ENCODE results near the gene NKX1-1. TPM values are rescaled to one million over a fixed set of nuclear protein-coding genes. Genes with fewer than 3 reads are reported as not detected.

NKX1-1 gene
- total RNA-seq, 6 experiments from 2014 or later = not detected

DNA sequence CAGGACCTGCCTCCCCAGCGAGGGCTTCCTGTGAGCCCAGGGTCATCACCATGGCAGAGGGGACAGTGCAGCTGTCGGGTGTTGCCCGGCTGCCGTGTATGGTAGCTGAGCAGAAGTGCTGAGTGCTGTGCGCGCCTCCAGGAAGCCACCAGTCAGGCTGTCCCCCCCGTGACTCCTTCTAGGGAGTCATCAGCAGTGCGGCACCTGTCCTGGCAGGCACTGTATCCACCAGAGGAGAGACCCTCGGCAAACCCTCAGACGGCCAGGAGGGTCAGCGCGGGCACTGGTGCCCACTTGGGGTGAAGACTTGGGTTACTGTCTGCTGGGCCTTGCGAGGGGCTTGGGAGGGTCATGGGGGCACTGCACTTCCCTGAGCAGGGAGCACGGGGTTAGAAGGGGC, 50.9 kb downstream of the NKX1-1 start:
- no peaks in the 10 kb centered on the region for H3K9me3 ChIP-seq
- H3K4me3 ChIP-seq = no peak overlapping the region
- WGBS (ENCODE audit: insufficient coverage, low coverage, low lambda C conversion rate, missing lambda C conversion rate) = no CpG with 5 or more reads among the region's 14 CpGs
- DNase-seq (no peak), ATAC-seq (no peak)
- peaks cover 0 to 24% (median 3%) of the 10 kb centered on the region in 4 donors for H3K36me3 ChIP-seq
- no peaks in the 10 kb centered on the region for H3K4me1 ChIP-seq
- H3K27me3 ChIP-seq = no peaks in the 10 kb centered on the region
- H3K27ac ChIP-seq = no peak overlapping the region
- TF ChIP-seq, protein P1, sequence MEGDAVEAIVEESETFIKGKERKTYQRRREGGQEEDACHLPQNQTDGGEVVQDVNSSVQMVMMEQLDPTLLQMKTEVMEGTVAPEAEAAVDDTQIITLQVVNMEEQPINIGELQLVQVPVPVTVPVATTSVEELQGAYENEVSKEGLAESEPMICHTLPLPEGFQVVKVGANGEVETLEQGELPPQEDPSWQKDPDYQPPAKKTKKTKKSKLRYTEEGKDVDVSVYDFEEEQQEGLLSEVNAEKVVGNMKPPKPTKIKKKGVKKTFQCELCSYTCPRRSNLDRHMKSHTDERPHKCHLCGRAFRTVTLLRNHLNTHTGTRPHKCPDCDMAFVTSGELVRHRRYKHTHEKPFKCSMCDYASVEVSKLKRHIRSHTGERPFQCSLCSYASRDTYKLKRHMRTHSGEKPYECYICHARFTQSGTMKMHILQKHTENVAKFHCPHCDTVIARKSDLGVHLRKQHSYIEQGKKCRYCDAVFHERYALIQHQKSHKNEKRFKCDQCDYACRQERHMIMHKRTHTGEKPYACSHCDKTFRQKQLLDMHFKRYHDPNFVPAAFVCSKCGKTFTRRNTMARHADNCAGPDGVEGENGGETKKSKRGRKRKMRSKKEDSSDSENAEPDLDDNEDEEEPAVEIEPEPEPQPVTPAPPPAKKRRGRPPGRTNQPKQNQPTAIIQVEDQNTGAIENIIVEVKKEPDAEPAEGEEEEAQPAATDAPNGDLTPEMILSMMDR (IDR thresholded peaks at IDR 0.05) = no peak
- TF ChIP-seq POLR2A (IDR thresholded peaks at IDR 0.05) = no peak
- intact Hi-C loops (cut with DNase I) = loop anchor here (10.0 kb wide), 2 partner anchors 159 to 221 kb away; no protein-coding TSS in a partner anchor

- ATAC-seq = no peak
- Histone ChIP-seq H3K4me3 (no peak overlapping the region), H3K27ac (no peak overlapping the region), H3K36me3 (peaks cover 0 to 24% (median 3%) of the 10 kb centered on the region in 4 donors), H3K27me3 (no peaks in the 10 kb centered on the region), H3K9me3 (no peaks in the 10 kb centered on the region), H3K4me1 (no peaks in the 10 kb centered on the region)
- intact Hi-C loops (cut with DNase I) = loop anchor here (5.0 to 10.0 kb wide), 3 partner anchors 160 to 272 kb away; no protein-coding TSS in a partner anchor
- TF ChIP-seq POLR2A (IDR thresholded peaks at IDR 0.05) = no peak
- TF ChIP-seq, protein P1 (IDR thresholded peaks at IDR 0.05) = no peak
- no peak for DNase-seq
- WGBS (ENCODE audit: insufficient coverage, low coverage, low lambda C conversion rate, missing lambda C conversion rate) = 87% methylated on average over 6 of the region's 18 CpGs
Observed at GRCh38 chr4:1354983-1355275, 51.3 kb downstream of the NKX1-1 start.

GRCh38 chr4:1354136-1354982, 51.9 kb downstream of the NKX1-1 start:
- TF ChIP-seq POLR2A (IDR thresholded peaks at IDR 0.05) = no peak
- TF ChIP-seq, protein P1 (IDR thresholded peaks at IDR 0.05) = no peak
- intact Hi-C loops (cut with DNase I) = loop anchor here (5.0 to 10.0 kb wide), 3 partner anchors 160 to 273 kb away; no protein-coding TSS in a partner anchor
- H3K27ac ChIP-seq = no peak overlapping the region
- 90% methylated on average over 13 of the region's 36 CpGs for WGBS (ENCODE audit: insufficient coverage, low coverage, low lambda C conversion rate, missing lambda C conversion rate)
- peaks cover 0 to 24% (median 3%) of the 10 kb centered on the region in 4 donors for H3K36me3 ChIP-seq
- no peaks in the 10 kb centered on the region for H3K4me1 ChIP-seq
- H3K9me3 ChIP-seq = no peaks in the 10 kb centered on the region
- H3K4me3 ChIP-seq = no peak overlapping the region
- H3K27me3 ChIP-seq = no peaks in the 10 kb centered on the region
- DNase-seq (no peak), ATAC-seq (no peak)

DNA sequence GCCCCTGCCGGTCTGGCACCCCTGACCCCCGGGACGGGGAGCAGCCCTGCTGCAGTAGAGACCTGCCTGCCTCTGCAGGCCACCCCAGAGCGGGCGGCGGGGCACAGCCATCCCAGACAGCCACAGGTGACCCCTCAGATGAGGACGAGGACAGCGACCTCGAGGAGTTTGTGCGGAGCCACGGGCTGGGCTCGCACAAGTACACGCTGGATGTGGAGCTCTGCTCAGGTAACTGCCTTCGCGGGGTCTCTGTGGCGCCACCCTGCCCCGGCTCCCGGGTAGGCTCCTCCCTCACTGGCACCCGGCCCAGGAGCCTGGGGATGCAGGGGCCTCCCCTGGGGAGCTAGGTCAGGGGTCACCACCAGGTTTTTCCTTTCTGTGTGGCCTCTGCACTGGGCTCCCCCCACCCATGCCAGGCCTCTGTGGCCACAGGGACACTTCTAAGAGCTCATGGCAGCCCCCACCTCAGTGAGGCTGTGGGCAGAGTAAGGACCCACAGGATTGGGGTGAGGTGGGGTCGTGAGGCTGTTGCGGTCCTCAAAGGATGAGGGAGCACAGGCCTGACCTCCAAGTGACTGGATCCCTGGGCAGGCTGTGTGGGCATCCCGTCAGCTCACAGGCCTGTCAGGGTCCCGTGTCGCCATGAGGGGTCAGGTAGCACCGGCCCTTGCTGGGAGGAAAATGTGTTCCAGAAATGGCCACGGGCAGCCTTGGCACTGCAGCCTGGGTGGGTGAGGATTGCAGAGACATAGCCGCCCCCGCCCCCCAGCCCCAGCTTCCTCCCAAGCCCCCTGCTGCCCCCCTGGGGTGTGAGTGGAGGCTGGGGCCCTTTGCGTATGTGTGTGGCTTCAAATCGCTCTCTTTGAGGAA, 52.8 kb downstream of the NKX1-1 start:
- intact Hi-C loops (cut with DNase I) = loop anchor here (5.0 to 10.0 kb wide), 3 partner anchors 161 to 274 kb away; no protein-coding TSS in a partner anchor
- Histone ChIP-seq H3K4me1 (peaks cover 0 to 4% (median 1%) of the 10 kb centered on the region in 4 donors), H3K4me3 (no peak overlapping the region), H3K36me3 (peaks cover 0 to 24% (median 3%) of the 10 kb centered on the region in 4 donors), H3K9me3 (no peaks in the 10 kb centered on the region), H3K27ac (no peak overlapping the region), H3K27me3 (no peaks in the 10 kb centered on the region)
- DNase-seq (no peak), ATAC-seq (no peak)
- WGBS (ENCODE audit: insufficient coverage, low coverage, low lambda C conversion rate, missing lambda C conversion rate) = 75% methylated on average over 2 of the region's 30 CpGs
- TF ChIP-seq, protein P1 (IDR thresholded peaks at IDR 0.05) = no peak
- no peak for TF ChIP-seq POLR2A (IDR thresholded peaks at IDR 0.05)

Other genes with a start within 250 kb of the NKX1-1 start
- gene SPON2, start 233.9 kb downstream of the NKX1-1 start, total RNA-seq = 100 to 1,000 TPM in 3 of 6 experiments, 10 to 100 TPM in 3; 41.9 to 138 (median 99.9) TPM
- 10 to 100 TPM; 74.8 to 85.5 (median 79.4) TPM for gene CTBP1, start 157.3 kb downstream of the NKX1-1 start, total RNA-seq
- gene MAEA, start 116.6 kb downstream of the NKX1-1 start, total RNA-seq = 10 to 100 TPM; 24.3 to 42.0 (median 27.9) TPM
- 10 to 100 TPM in 3 of 6 experiments, 1 to 10 TPM in 3; 9.1 to 14.5 (median 11.3) TPM for gene UVSSA, start 59.2 kb downstream of the NKX1-1 start, total RNA-seq